IMR-90 (cell line): ENCODE data around the gene PHF21A. TPM values are rescaled to one million over a fixed set of nuclear protein-coding genes. Genes with fewer than 3 reads are reported as not detected.

Source experiments
- ATAC-seq: fragments of 200-7000 bp; cut with Tn5 transposase; 2 replicates; pipeline ENCODE4 v1.9.1; 2020; ENCODE audit warnings: low read depth, mild to moderate bottlenecking, moderate library complexity
- BruUV-seq: library from RNA; stranded (reverse); fragments of 400-500 nt; replicated peaks from 2 replicates; lab custom pipeline; 2021; lab: Mats Ljungman, UMichigan
- CTCF ChIA-PET: fragments of 300-600 bp; formaldehyde crosslinking; extraction: SDS; loops from one replicate; lab custom pipeline; 2021; ENCODE audit warnings: antibody characterized with exemption; lab: Yijun Ruan, JAX
- POLR2A ChIA-PET: fragments of 300-600 bp; sonication (Branson Sonifier 250); formaldehyde crosslinking; loops from one replicate; lab custom pipeline; 2022; ENCODE audit warnings: antibody characterized with exemption; ENCODE audit not compliant: unreplicated experiment; lab: Charles Lee
- DNase-seq: peaks from one replicate; pipeline ENCODE4 v3.0.0; 2013
- H2AFZ ChIP-seq: replicated peaks from 2 replicates; pipeline ENCODE3; 2013; ENCODE audit warnings: low read length, mild to moderate bottlenecking; ENCODE audit not compliant: poor library complexity
- H2AK5ac ChIP-seq: 2 replicates; pipeline ENCODE4 v1.6.1; 2013; ENCODE audit warnings: low read depth, low read length, inconsistent platforms
- H2AK9ac ChIP-seq: replicated peaks from 2 replicates; pipeline ENCODE3; 2013; ENCODE audit warnings: mild to moderate bottlenecking, low read depth, low read length, moderate library complexity; ENCODE audit not compliant: poor library complexity
- H2BK120ac ChIP-seq: 2 replicates; pipeline ENCODE4 v1.6.1; 2013; ENCODE audit warnings: low read depth, low read length, inconsistent platforms
- H2BK15ac ChIP-seq: 3 replicates; pipeline ENCODE4 v1.6.1; 2013; ENCODE audit warnings: low read depth, low read length, inconsistent platforms
- H2BK20ac ChIP-seq: 2 replicates; pipeline ENCODE4 v1.6.1; 2013; ENCODE audit warnings: low read depth, mild to moderate bottlenecking, inconsistent platforms, low read length, moderate library complexity
- H2BK5ac ChIP-seq: 2 replicates; pipeline ENCODE4 v1.6.1; 2013; ENCODE audit warnings: mild to moderate bottlenecking, low read depth, low read length, inconsistent platforms; ENCODE audit not compliant: poor library complexity, severe bottlenecking
- H3K14ac ChIP-seq: replicated peaks from 2 replicates; pipeline ENCODE4 v1.6.1; 2013; ENCODE audit warnings: low read depth, low read length, inconsistent platforms
- H3K18ac ChIP-seq: 2 replicates; pipeline ENCODE4 v1.6.1; 2013; ENCODE audit warnings: low read depth, low read length, control low read depth
- H3K23ac ChIP-seq: 2 replicates; pipeline ENCODE4 v1.6.1; 2013; ENCODE audit warnings: low read depth, low read length, inconsistent platforms
- H3K27ac ChIP-seq: 2 replicates; pipeline ENCODE4 v1.5.1; 2013; ENCODE audit warnings: mild to moderate bottlenecking, control low read depth, low read length; ENCODE audit not compliant: insufficient read depth
- H3K27me3 ChIP-seq: 2 replicates; pipeline ENCODE4 v1.6.1; 2013; ENCODE audit warnings: low read length; ENCODE audit not compliant: control insufficient read depth, insufficient read depth
- H3K36me3 ChIP-seq: 2 replicates; pipeline ENCODE4 v1.6.1; 2013; ENCODE audit warnings: low read length, mixed read lengths; ENCODE audit not compliant: control insufficient read depth, insufficient read depth
- H3K4ac ChIP-seq: 2 replicates; pipeline ENCODE4 v1.6.1; 2013; ENCODE audit warnings: low read depth, low read length, inconsistent platforms
- H3K4me1 ChIP-seq: 2 replicates; pipeline ENCODE4 v1.6.1; 2013; ENCODE audit warnings: low read length, mixed read lengths; ENCODE audit not compliant: control insufficient read depth, insufficient read depth
- H3K4me2 ChIP-seq: 2 replicates; pipeline ENCODE4 v1.6.1; 2013; ENCODE audit warnings: low read depth, mild to moderate bottlenecking, control low read depth, low read length, moderate library complexity
- H3K4me3 ChIP-seq: 2 replicates; pipeline ENCODE4 v1.5.1; 2013; ENCODE audit warnings: low read depth, mild to moderate bottlenecking, control low read depth, low read length, moderate library complexity; ENCODE audit not compliant: insufficient read depth
- H3K56ac ChIP-seq: 2 replicates; pipeline ENCODE4 v1.6.1; 2013; ENCODE audit warnings: low read length, inconsistent platforms; ENCODE audit not compliant: insufficient read depth; ENCODE audit errors: extremely low read depth
- H3K79me1 ChIP-seq, 2 experiments: 2 replicates each; pipeline ENCODE4 v1.6.1; 2013; ENCODE audit warnings: low read length in 2 of 2, inconsistent platforms in 1 of 2, low read depth in 1 of 2
- H3K9ac ChIP-seq: 2 replicates; pipeline ENCODE4 v1.6.1; 2013; ENCODE audit warnings: low read depth, low read length, control low read depth
- H3K9me1 ChIP-seq: 2 replicates; pipeline ENCODE4 v1.6.1; 2013; ENCODE audit warnings: low read length, inconsistent platforms; ENCODE audit not compliant: insufficient read depth
- H3K9me3 ChIP-seq: 2 replicates; pipeline ENCODE4 v1.6.1; 2013; ENCODE audit warnings: low read length; ENCODE audit not compliant: control insufficient read depth, insufficient read depth
- H4K20me1 ChIP-seq: 2 replicates; pipeline ENCODE4 v1.6.1; 2013; ENCODE audit warnings: low read length, inconsistent platforms; ENCODE audit not compliant: insufficient read depth
- H4K5ac ChIP-seq: 2 replicates; pipeline ENCODE4 v1.6.1; 2013; ENCODE audit warnings: mild to moderate bottlenecking, low read depth, low read length, control low read depth
- H4K8ac ChIP-seq, 2 experiments: 2 replicates each; pipeline ENCODE4 v1.6.1; 2013; ENCODE audit warnings: low read depth in 2 of 2, low read length in 2 of 2, control low read depth in 1 of 2, inconsistent platforms in 1 of 2
- H4K91ac ChIP-seq: 2 replicates; pipeline ENCODE4 v1.6.1; 2013; ENCODE audit warnings: low read depth, low read length, inconsistent platforms; ENCODE audit not compliant: insufficient read depth
- BHLHE40 ChIP-seq: fragments of 150-350 bp; IDR thresholded peaks from 2 replicates; pipeline ENCODE4 v1.6.1; 2016; ENCODE audit warnings: mild to moderate bottlenecking, low read depth, low read length
- CEBPB ChIP-seq: IDR thresholded peaks from 2 replicates; pipeline ENCODE4 v1.6.1; 2012; ENCODE audit warnings: low read depth, low read length, improper control_type of control experiment
- CHD1 ChIP-seq: IDR thresholded peaks from 2 replicates; pipeline ENCODE4 v1.6.1; 2012; ENCODE audit warnings: low read depth, low read length, improper control_type of control experiment
- ELK1 ChIP-seq: fragments of 150-350 bp; IDR thresholded peaks from 2 replicates; pipeline ENCODE4 v1.6.1; 2016; ENCODE audit warnings: low read depth, mild to moderate bottlenecking, low read length, moderate library complexity, borderline replicate concordance
- FOS ChIP-seq: fragments of 150-350 bp; IDR thresholded peaks from 2 replicates; pipeline ENCODE4 v1.6.1; 2016; ENCODE audit warnings: low read depth, low read length
- MAFK ChIP-seq: IDR thresholded peaks from 2 replicates; pipeline ENCODE4 v1.6.1; 2012; ENCODE audit warnings: low read depth, low read length, improper control_type of control experiment
- MAZ ChIP-seq: IDR thresholded peaks from 2 replicates; pipeline ENCODE4 v1.6.1; 2012; ENCODE audit warnings: low read depth, mild to moderate bottlenecking, low read length, improper control_type of control experiment, moderate library complexity, borderline replicate concordance
- MXI1 ChIP-seq: IDR thresholded peaks from 2 replicates; pipeline ENCODE4 v1.6.1; 2012; ENCODE audit warnings: low read depth, mild to moderate bottlenecking, low read length, moderate library complexity, borderline replicate concordance
- NFE2L2 ChIP-seq: fragments of 150-350 bp; IDR thresholded peaks from 2 replicates; pipeline ENCODE4 v1.6.1; 2016; ENCODE audit warnings: low read depth, mild to moderate bottlenecking, low read length
- POLR2A ChIP-seq: IDR thresholded peaks from 2 replicates; pipeline ENCODE4 v1.6.1; 2012; ENCODE audit warnings: mild to moderate bottlenecking, low read depth, low read length
- RAD21 ChIP-seq: IDR thresholded peaks from 2 replicates; pipeline ENCODE4 v1.6.1; 2012; ENCODE audit warnings: low read length, improper control_type of control experiment
- RCOR1 ChIP-seq: IDR thresholded peaks from 2 replicates; pipeline ENCODE4 v1.6.1; 2012; ENCODE audit warnings: mild to moderate bottlenecking, low read length, improper control_type of control experiment; ENCODE audit not compliant: insufficient replicate concordance
- RFX5 ChIP-seq: IDR thresholded peaks from 2 replicates; pipeline ENCODE4 v1.8.0; 2012; ENCODE audit warnings: low read depth, mild to moderate bottlenecking, low read length, moderate library complexity
- SMC3 ChIP-seq: fragments of 150-350 bp; IDR thresholded peaks from 2 replicates; pipeline ENCODE4 v1.6.1; 2016; ENCODE audit warnings: low read depth, mild to moderate bottlenecking, antibody characterized with exemption, low read length, moderate library complexity
- USF2 ChIP-seq: fragments of 150-350 bp; IDR thresholded peaks from 2 replicates; pipeline ENCODE4 v1.6.1; 2017; ENCODE audit warnings: mild to moderate bottlenecking, antibody characterized with exemption, low read length, low read depth
- WGBS, 2 experiments: methylation state at CpG; one replicate each; pipeline versions ENCODE4 v1.1.5 to v1.1.7; 2013; ENCODE audit warnings: missing lambda C conversion rate in 2 of 2; ENCODE audit not compliant: insufficient read length in 1 of 2; ENCODE audit errors: extremely low coverage in 2 of 2; 5-methylcytosine and 5-hydroxymethylcytosine counted together
- dilution Hi-C: fragments of 300-500 bp; cut with HindIII; formaldehyde crosslinking; loops from one replicate; pipeline ENCODE4 v1.14.3; 2018; ENCODE audit warnings: low sequenced_read_pairs; ENCODE audit not compliant: unreplicated experiment
- in situ Hi-C: fragments of 300-500 bp; cut with MboI; formaldehyde crosslinking; loops from 3 replicates; pipeline ENCODE4 v1.14.3; 2019; ENCODE audit warnings: low sequenced_read_pairs, inconsistent platforms, mixed read lengths
- intact Hi-C: fragments of 100-400 bp; cut with micrococcal nuclease; formaldehyde crosslinking; loops from 2 replicates; pipeline ENCODE4 v1.10.0; 2022
- polyA plus RNA-seq, 3 experiments: library from polyadenylated mRNA; depleted of rRNA; stranded (reverse); fragments of >200 nt; gene quantifications; 2 replicates each; pipeline ENCODE4 v1.2.3, GENCODE V29; 2012; ENCODE audit warnings: low replicate concordance in 1 of 3
- total RNA-seq: library from RNA; depleted of rRNA; stranded (reverse); fragments of >200 nt; gene quantifications from 2 replicates; pipeline ENCODE4 v1.2.3, GENCODE V29; 2012
- TF ChIP-seq, protein P1 (sequence below): conservative IDR thresholded peaks from 2 replicates; pipeline ENCODE4 v1.5.1; 2012; ENCODE audit warnings: mild to moderate bottlenecking, low read depth, low read length, improper control_type of control experiment

PHF21A gene
- total and polyA plus RNA-seq, 2 of the 4 experiments (the other 2 are of a cell fraction), result 9.0 to 20.6 TPM

DNA sequence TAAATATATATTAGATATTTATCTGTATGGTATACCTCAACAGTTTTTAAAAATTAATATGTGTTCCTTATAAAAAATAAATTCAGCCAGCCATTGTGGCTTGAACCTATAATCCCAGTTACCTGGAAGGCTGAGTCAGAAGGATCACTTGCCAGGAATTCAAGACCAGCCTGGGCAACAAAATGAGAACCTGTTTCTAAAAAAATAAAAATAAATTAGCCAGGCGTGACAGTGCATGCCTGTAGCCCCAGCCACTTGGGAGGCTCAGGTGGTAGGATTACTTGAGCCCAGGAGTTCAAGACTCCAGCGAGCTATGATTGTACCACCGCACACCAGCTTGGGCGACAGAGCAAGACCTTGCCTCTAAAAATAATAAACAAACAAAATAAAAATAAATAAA is 54.9 kb downstream of the PHF21A start:
- Histone ChIP-seq H3K36me3 (peaks cover 7% of the 10 kb centered on the region; the same call in 1 of the 2 replicates), H2AFZ (no peak overlapping the region), H3K56ac (no peak overlapping the region), H3K9me3 (no peaks in the 10 kb centered on the region), H3K14ac (no peak overlapping the region), H2AK5ac (no peak overlapping the region), H3K27ac (no peak overlapping the region), H2BK15ac (no peak overlapping the region), H3K4me3 (no peak overlapping the region), H3K27me3 (no peaks in the 10 kb centered on the region), H3K18ac (no peak overlapping the region), H3K23ac (no peak overlapping the region), H2BK20ac (no peak overlapping the region), H3K79me1 (peaks cover 25 to 27% of the 10 kb centered on the region in 2 experiments), H3K4ac (no peak overlapping the region), H3K9ac (no peak overlapping the region), H4K8ac (no peak overlapping the region), H2AK9ac (no peak overlapping the region), H3K9me1 (no peaks in the 10 kb centered on the region; the same call in none of the 2 replicates), H2BK120ac (no peak overlapping the region), H4K5ac (no peak overlapping the region), H2BK5ac (no peak overlapping the region), H3K4me2 (no peak overlapping the region), H3K4me1 (0 out of 2 replicates have a peak, but pooled peaks cover 2% of the 10 kb centered on the region), H4K91ac (no peak overlapping the region), H4K20me1 (peaks cover 12% of the 10 kb centered on the region; the same call in 1 of the 2 replicates)
- ChIA-PET POLR2A (interaction anchor here (0.6 kb wide), 1 partner anchor 56 kb away, joined by 14 read pairs; no protein-coding TSS in a partner anchor), CTCF (interaction anchor here (1.3 kb wide), 1 partner anchor 9 kb away, joined by 4 read pairs; no protein-coding TSS in a partner anchor)
- DNase-seq, result no peak
- intact Hi-C loops (no loop called here), in situ Hi-C loops (no loop called here), dilution Hi-C loops (no loop called here)
- BruUV-seq, result no TSS peak
- no peak for ATAC-seq
- no peak for TF ChIP-seq CHD1
- no peak for TF ChIP-seq POLR2A
- TF ChIP-seq BHLHE40, result no peak
- no peak for TF ChIP-seq NFE2L2
- TF ChIP-seq RCOR1, result no peak
- TF ChIP-seq MAZ, result no peak
- TF ChIP-seq MAFK, result no peak
- no peak for TF ChIP-seq MXI1
- TF ChIP-seq CEBPB, result no peak
- no peak for TF ChIP-seq USF2
- TF ChIP-seq, protein P1, sequence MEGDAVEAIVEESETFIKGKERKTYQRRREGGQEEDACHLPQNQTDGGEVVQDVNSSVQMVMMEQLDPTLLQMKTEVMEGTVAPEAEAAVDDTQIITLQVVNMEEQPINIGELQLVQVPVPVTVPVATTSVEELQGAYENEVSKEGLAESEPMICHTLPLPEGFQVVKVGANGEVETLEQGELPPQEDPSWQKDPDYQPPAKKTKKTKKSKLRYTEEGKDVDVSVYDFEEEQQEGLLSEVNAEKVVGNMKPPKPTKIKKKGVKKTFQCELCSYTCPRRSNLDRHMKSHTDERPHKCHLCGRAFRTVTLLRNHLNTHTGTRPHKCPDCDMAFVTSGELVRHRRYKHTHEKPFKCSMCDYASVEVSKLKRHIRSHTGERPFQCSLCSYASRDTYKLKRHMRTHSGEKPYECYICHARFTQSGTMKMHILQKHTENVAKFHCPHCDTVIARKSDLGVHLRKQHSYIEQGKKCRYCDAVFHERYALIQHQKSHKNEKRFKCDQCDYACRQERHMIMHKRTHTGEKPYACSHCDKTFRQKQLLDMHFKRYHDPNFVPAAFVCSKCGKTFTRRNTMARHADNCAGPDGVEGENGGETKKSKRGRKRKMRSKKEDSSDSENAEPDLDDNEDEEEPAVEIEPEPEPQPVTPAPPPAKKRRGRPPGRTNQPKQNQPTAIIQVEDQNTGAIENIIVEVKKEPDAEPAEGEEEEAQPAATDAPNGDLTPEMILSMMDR, result no peak
- no peak for TF ChIP-seq FOS
- TF ChIP-seq ELK1, result no peak
- no peak for TF ChIP-seq RFX5
- TF ChIP-seq RAD21, result no peak
- TF ChIP-seq SMC3, result no peak
- 90% methylated on average over 2 of the region's 4 CpGs; no CpG with 5 or more reads in 1 of the 2 experiments for WGBS, 2 experiments
